Gastrocnemius medialis (tissue), 4 donors: Measurements from ENCODE around the gene DIPK1B.

Source experiments
- POLR2A ChIP-seq, 2 donors: fragments of 450-650 bp; IDR thresholded peaks; one replicate each; pipeline ENCODE4 v1.6.1; 2017; ENCODE audit warnings: antibody characterized with exemption in 2 of 2, mild to moderate bottlenecking in 2 of 2, moderate library complexity in 2 of 2
- TF ChIP-seq, protein P1 (sequence below), 5 experiments: fragments of 450-650 bp in 3 of 5; fragments of 200-600 bp in 2 of 5; sonication (generic) in 2 of 5; IDR thresholded peaks in 4 of 5; conservative IDR thresholded peaks in 1 of 5; 1 replicate in 4 of 5; 2 replicates in 1 of 5; pipeline ENCODE4 v1.5.1; 2016 to 2019; ENCODE audit warnings: antibody characterized with exemption in 5 of 5, mild to moderate bottlenecking in 3 of 5, moderate library complexity in 3 of 5

DNA sequence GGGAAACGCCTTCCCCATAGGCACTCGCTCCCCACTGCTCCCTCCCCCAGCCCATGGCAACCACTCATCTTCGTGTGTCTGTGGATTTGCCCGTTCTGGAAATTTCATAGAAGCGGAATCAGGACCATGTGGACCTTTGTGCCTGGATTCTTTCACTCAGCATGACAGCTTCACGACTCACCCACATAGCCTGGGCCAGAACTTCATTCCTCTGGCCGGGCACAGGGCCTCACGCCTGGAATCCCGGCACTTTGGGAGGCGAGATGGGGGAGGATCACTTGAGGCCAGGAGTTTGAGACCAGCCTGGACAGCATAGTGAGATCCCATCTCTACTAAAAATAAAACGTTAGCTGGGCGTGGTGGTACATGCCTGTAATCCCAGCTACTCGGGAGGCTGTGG is 12.1 kb upstream of the DIPK1B start:
- no peak for TF ChIP-seq POLR2A (IDR thresholded peaks at IDR 0.05)
- TF ChIP-seq, protein P1, sequence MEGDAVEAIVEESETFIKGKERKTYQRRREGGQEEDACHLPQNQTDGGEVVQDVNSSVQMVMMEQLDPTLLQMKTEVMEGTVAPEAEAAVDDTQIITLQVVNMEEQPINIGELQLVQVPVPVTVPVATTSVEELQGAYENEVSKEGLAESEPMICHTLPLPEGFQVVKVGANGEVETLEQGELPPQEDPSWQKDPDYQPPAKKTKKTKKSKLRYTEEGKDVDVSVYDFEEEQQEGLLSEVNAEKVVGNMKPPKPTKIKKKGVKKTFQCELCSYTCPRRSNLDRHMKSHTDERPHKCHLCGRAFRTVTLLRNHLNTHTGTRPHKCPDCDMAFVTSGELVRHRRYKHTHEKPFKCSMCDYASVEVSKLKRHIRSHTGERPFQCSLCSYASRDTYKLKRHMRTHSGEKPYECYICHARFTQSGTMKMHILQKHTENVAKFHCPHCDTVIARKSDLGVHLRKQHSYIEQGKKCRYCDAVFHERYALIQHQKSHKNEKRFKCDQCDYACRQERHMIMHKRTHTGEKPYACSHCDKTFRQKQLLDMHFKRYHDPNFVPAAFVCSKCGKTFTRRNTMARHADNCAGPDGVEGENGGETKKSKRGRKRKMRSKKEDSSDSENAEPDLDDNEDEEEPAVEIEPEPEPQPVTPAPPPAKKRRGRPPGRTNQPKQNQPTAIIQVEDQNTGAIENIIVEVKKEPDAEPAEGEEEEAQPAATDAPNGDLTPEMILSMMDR (IDR thresholded peaks at IDR 0.05 in 4 of 5, conservative IDR thresholded peaks at IDR 0.05 in 1 of 5) = no peak
